ENCODE data around the gene OSBP2.
"Not testable (repeated sequence)": the region's sequence is repeated elsewhere in the genome, so short reads cannot be mapped to it uniquely, and the experiment has no call there.

The OSBP2 gene

GRCh38 chr22:30774566-30774965 lies 79.9 kb downstream of the OSBP2 start:
- Histone ChIP-seq H3F3A (ENCODE audit: insufficient read depth, low read length) (no peaks in the 10 kb centered on the region), H3K4me2 (ENCODE audit: low read length) (no peak overlapping the region), H3K27me3 (ENCODE audit: insufficient read depth, low read length) (no peaks in the 10 kb centered on the region; the same call in 1 of the 2 replicates), H3K9ac (ENCODE audit: low read length) (no peak overlapping the region), H4K20me1 (ENCODE audit: insufficient read depth, low read length) (no peaks in the 10 kb centered on the region), H3K9me3 (ENCODE audit: low read length) (no peaks in the 10 kb centered on the region), H3K4me1 (ENCODE audit: insufficient read depth, low read length, severe bottlenecking) (no peaks in the 10 kb centered on the region), H3K79me2 (ENCODE audit: insufficient read depth, low read length) (no peaks in the 10 kb centered on the region), H2AFZ (ENCODE audit: low read length) (no peak overlapping the region), H3K4me3 (ENCODE audit: low read depth, low read length, poor library complexity, severe bottlenecking) (no peak overlapping the region), H3K27ac (ENCODE audit: low read depth, low read length, poor library complexity, severe bottlenecking) (no peak overlapping the region), H3K36me3 (ENCODE audit: insufficient read depth, low read length) (no peaks in the 10 kb centered on the region), H3K9me2 (ENCODE audit: low read depth, low read length) (no peaks in the 10 kb centered on the region)
- no peak for TF ChIP-seq EZH2 (IDR thresholded peaks at IDR 0.05; ENCODE audit: borderline replicate concordance, low read length)
- no peak for TF ChIP-seq CTCF (IDR thresholded peaks at IDR 0.05; ENCODE audit: low read length)

GRCh38 chr22:30776476-30776875 lies 81.8 kb downstream of the OSBP2 start:
- Histone ChIP-seq H3F3A (ENCODE audit: insufficient read depth, low read length) (no peaks in the 10 kb centered on the region), H3K4me3 (ENCODE audit: low read depth, low read length, poor library complexity, severe bottlenecking) (no peak overlapping the region), H2AFZ (ENCODE audit: low read length) (no peak overlapping the region), H3K9ac (ENCODE audit: low read length) (no peak overlapping the region), H3K9me3 (ENCODE audit: low read length) (no peaks in the 10 kb centered on the region), H3K27ac (ENCODE audit: low read depth, low read length, poor library complexity, severe bottlenecking) (no peak overlapping the region), H3K79me2 (ENCODE audit: insufficient read depth, low read length) (no peaks in the 10 kb centered on the region), H3K36me3 (ENCODE audit: insufficient read depth, low read length) (no peaks in the 10 kb centered on the region), H3K9me2 (ENCODE audit: low read depth, low read length) (no peaks in the 10 kb centered on the region), H4K20me1 (ENCODE audit: insufficient read depth, low read length) (no peaks in the 10 kb centered on the region), H3K27me3 (ENCODE audit: insufficient read depth, low read length) (no peaks in the 10 kb centered on the region; the same call in 1 of the 2 replicates), H3K4me1 (ENCODE audit: insufficient read depth, low read length, severe bottlenecking) (no peaks in the 10 kb centered on the region), H3K4me2 (ENCODE audit: low read length) (no peak overlapping the region)
- TF ChIP-seq CTCF (IDR thresholded peaks at IDR 0.05; ENCODE audit: low read length): no peak
- TF ChIP-seq EZH2 (IDR thresholded peaks at IDR 0.05; ENCODE audit: borderline replicate concordance, low read length): no peak

- H3K4me2 ChIP-seq (ENCODE audit: low read length); H3K27ac ChIP-seq (ENCODE audit: low read depth, low read length, poor library complexity, severe bottlenecking); H4K20me1 ChIP-seq (ENCODE audit: insufficient read depth, low read length); H3K4me1 ChIP-seq (ENCODE audit: insufficient read depth, low read length, severe bottlenecking); H3K9me3 ChIP-seq (ENCODE audit: low read length); H3K79me2 ChIP-seq (ENCODE audit: insufficient read depth, low read length); H3F3A ChIP-seq (ENCODE audit: insufficient read depth, low read length); H3K36me3 ChIP-seq (ENCODE audit: insufficient read depth, low read length); H3K9me2 ChIP-seq (ENCODE audit: low read depth, low read length); H3K4me3 ChIP-seq (ENCODE audit: low read depth, low read length, poor library complexity, severe bottlenecking); H3K9ac ChIP-seq (ENCODE audit: low read length); H2AFZ ChIP-seq (ENCODE audit: low read length); H3K27me3 ChIP-seq (ENCODE audit: insufficient read depth, low read length): not testable (repeated sequence)
Measured at GRCh38 chr22:30777146-30777545, 82.5 kb downstream of the OSBP2 start.

GRCh38 chr22:30777587-30777986 lies 82.9 kb downstream of the OSBP2 start:
- Histone ChIP-seq H3K36me3 (ENCODE audit: insufficient read depth, low read length) (no peaks in the 10 kb centered on the region), H3K27ac (ENCODE audit: low read depth, low read length, poor library complexity, severe bottlenecking) (no peak overlapping the region), H3K9ac (ENCODE audit: low read length) (no peak overlapping the region), H3K79me2 (ENCODE audit: insufficient read depth, low read length) (no peaks in the 10 kb centered on the region), H4K20me1 (ENCODE audit: insufficient read depth, low read length) (no peaks in the 10 kb centered on the region), H3K9me2 (ENCODE audit: low read depth, low read length) (no peaks in the 10 kb centered on the region), H3K27me3 (ENCODE audit: insufficient read depth, low read length) (no peaks in the 10 kb centered on the region; the same call in 1 of the 2 replicates), H3K4me1 (ENCODE audit: insufficient read depth, low read length, severe bottlenecking) (no peaks in the 10 kb centered on the region), H3K9me3 (ENCODE audit: low read length) (no peaks in the 10 kb centered on the region), H2AFZ (ENCODE audit: low read length) (no peak overlapping the region), H3K4me3 (ENCODE audit: low read depth, low read length, poor library complexity, severe bottlenecking) (no peak overlapping the region), H3K4me2 (ENCODE audit: low read length) (no peak overlapping the region), H3F3A (ENCODE audit: insufficient read depth, low read length) (no peaks in the 10 kb centered on the region)
- TF ChIP-seq CTCF (IDR thresholded peaks at IDR 0.05; ENCODE audit: low read length) (no peak), EZH2 (IDR thresholded peaks at IDR 0.05; ENCODE audit: borderline replicate concordance, low read length) (no peak)

Measured in OCI-LY1 (cell line).